Stimulated activated CD8-positive, alpha-beta memory T cell treated with anti-CD3 and anti-CD28 coated beads, Interleukin-4, amount 100 ng/mL, for 1 hour (primary cell): ENCODE results near the gene KRTAP5-2.

ENCODE experiments used
- DNase-seq, 2 donors: peaks; one replicate each; pipeline ENCODE4 v3.0.0-alpha.2; 2020; ENCODE audit warnings: low read depth in 2 of 2, low spot score in 1 of 2

KRTAP5-2 gene

GRCh38 chr11:1557051-1557884, 40.8 kb downstream of the KRTAP5-2 start:
- DNase-seq: no peak

DNA sequence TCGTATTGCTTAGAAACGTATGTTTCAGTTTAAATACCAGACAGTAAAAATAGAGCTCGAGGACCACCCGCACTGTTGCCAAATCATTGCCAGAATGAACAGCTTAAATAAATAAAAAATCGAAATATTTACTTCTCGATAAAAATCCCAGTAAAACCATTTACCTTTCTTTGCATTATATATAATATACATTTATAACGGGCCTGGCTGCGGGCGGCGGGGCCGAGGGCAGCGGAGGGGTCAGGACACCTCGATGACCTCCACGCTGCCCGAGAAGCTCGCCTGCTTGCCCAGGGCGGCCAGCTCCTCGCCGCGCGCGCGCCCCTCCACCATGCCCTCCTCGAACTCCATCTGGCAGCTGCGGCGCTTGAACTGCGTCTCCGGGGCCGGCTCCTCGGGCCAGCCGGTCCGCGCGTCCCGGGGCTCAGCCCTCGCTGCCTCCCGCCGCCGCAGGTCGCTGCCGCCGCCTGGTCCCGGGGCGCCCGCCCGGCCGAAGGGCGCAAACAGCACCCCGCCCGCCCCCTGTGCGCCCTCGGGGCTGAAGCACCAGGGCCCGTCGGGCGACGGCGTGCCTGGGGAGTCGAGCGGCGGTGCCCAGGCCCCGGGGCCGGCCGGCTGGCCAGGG, 41.7 kb downstream of the KRTAP5-2 start:
- DNase-seq: no peak

DNA sequence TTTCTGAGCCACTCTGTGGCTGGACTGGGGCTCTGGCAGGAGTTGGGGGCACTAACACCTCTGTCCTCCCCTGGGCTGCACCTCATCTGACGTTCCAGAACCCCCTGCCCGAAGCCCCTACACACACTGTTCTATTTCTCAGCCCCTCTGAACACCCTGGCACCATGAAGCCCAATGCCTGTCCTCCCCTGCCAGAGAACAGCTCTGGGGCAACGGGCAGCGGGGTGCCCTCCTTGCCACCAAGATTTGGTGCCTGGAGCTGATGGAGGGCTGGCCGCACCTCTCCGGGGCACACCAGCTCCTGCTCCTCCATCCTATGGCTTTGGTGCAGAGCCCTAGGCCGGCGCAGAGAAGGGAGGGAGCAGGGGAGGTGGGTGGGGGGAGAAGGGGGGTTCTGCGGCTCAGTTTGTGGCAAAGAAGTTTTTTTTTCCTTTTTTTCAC, 42.4 kb downstream of the KRTAP5-2 start:
- no peak for DNase-seq

DNA sequence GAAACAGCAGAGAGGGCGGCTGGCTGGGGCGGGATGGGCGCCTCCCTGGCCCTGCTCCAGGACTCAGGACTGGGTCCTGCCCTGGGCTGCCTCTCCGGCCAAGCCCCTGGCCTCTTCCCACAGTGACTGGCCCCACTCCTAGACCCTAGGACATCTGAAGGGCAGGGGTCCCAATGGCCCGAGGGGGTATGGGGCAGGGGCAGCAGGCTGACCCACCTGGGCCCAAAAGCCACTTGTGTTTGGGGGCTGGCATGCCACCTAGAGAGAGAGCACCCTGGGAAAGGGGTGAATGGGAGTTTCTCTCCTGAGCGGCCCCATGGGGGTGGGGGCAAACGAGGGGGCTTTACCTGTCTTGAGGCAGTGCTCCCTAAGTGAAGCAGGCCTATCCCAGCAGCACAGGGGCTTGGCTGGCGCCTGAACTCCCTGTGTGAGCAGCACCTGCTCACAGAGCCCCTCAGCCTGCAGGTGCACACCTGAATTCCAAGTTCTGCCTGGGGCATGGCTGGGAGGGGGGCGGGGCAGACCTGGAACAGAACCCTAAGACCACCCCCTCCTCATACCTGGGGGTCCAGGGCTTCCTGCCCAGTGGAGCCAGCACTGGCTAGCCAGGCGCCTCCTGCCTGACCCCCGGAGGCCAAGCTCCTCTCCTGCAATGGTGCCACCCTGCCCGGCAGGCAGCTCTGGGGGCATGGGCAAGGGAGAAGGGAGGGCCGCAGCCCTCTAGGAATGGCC, 42.9 kb downstream of the KRTAP5-2 start:
- DNase-seq: no peak

DNA sequence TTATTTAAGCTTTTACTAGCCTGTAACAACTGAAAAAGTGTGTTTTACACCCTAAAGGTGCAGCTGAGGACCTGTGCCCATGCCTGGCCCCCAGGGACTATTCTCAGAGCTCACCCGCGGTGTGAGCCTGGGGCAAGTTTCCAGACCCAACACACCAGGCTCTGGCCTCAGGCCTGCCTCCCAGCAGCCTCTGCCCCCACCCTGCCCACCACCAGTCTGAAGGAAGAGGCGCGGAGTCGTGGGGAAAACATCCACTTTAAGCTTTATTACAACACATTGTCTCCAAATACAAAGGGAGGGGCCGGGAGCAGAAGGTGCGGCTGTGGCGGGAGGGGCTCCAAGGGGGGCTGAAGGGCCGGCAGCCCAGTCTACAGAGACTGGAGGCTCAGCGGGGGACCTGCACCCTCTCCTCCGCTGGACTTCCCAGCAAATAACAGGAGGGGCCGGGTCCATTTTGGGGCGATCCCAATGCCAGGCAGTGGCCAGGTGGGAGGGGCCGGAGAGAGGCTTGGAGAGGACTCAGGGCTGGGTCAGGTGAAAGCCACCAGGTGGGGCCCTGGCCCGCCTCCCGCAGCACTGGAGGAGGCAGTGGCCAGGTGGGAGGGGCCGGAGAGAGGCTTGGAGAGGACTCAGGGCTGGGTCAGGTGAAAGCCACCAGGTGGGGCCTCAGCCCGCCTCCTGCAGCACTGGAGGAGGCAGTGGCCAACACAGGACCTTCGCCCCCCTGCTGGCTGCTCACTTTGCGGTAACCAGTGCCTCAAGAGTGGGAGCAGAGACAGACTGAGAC, 44.1 kb downstream of the KRTAP5-2 start:
- no peak for DNase-seq

DNA sequence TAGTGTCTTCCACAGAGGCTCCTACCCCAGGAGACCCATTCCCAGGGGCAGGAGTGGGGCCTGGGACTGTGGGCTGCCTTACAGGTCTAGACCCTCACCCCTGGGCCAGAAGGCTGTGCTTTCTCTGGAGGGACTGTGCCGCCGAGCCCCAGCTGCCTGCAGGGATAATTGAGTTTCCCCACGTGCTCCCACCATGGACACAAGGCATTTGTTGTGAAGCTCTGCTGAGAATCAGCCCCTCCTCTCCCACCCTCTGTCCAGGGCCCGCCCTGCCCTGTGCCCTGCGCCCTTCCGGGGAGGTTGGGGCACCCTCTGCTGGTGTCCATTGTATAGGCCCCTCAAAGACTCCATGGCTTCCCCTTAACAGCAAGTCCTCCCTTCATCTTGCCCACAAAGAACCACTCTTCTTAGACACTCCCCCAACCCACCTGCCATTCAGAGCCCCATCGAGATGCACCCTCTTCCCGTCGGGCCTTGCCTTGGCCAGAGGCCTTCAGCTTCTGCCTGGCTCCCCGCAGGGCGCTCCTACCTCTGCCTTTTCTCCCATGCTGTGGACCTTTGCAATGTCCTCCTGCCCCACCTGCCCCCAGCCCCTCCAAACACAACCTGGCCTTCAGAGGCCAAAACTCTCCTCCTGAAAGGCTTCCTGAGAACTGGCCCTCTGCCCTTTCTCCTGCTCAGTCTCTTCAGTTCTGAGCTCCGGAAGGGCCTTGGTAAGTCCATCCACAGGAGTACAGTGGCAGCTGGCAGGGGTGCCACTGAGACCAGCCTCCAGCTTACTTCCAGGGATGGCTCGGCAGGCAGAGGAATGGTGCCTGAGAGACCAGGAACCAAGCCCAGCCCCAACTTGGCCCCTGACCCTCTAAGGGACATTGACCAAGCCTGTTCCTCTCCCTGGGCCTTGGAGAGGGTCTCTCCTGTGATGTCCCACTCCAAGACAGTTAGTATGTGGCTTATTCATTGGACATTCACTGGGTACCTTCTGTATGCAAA, 48.5 kb downstream of the KRTAP5-2 start:
- DNase-seq: no peak

DNA sequence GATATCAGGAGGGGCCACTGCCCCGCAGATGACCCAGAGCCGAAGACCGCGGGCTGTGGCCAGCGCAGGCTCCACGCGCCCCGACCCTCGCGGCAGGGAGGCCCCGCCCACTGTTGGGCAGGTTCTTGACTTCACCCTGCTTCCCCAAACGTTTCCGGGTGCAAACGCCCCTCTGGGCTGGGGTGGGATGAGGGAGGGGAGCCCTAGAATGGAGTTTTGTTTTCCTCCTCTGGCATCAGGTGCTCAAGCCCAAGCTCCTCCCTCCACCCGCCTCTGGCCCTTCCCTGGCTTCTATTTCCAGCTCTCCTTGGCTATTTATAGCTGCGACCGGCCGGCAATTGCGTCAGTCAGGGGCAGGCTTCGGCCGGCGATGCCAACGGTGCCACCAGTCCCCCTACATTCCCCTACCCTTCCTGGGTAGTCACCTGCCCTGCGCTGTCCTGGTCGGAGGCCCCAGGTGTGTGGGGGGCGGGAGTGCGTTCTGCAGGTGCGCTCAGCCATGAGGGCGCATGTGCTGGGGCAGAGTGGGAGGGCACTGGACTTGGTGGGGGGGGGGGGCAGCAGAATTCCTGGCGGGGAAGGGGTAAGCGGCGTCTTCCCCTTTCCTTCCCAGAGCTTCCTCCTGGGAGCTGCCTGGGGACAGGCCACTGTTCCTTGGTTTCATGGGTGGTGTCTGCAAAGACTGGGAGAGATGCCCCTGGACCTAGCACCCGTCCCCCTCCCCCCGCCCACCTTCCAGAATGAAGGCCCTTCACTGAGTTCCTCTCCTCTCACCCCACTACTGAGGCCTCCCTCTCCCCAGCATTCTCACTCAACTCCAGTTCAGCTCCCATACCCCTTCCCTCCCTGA, 49.6 kb downstream of the KRTAP5-2 start:
- no peak for DNase-seq

GRCh38 chr11:1547467-1548098, 50.5 kb downstream of the KRTAP5-2 start:
- DNase-seq: no peak
